Liver (tissue), 9 donors: Measurements from ENCODE around the gene IL1R2. TPM values are rescaled to one million over a fixed set of nuclear protein-coding genes. Genes with fewer than 3 reads are reported as not detected.

Experiments
- DNase-seq: peaks from one replicate; pipeline ENCODE4 v3.0.0-alpha.2; 2017; ENCODE audit warnings: low spot score
- H3K27ac ChIP-seq, 2 donors: one replicate each; pipeline ENCODE4 v1.7.0; 2013; ENCODE audit warnings: inconsistent platforms in 2 of 2, low read length in 2 of 2, control low read depth in 1 of 2, low read depth in 1 of 2, mild to moderate bottlenecking in 1 of 2
- H3K27me3 ChIP-seq, 4 donors: one replicate each; pipeline versions ENCODE4 v1.6.1 to v1.7.0; 2013; ENCODE audit warnings: low read length in 3 of 4, inconsistent platforms in 1 of 4, mild to moderate bottlenecking in 1 of 4, moderate library complexity in 1 of 4; ENCODE audit not compliant: control insufficient read depth in 4 of 4, insufficient read depth in 4 of 4
- H3K36me3 ChIP-seq, 4 donors: one replicate each; pipeline versions ENCODE4 v1.6.1 to v1.7.0; 2013; ENCODE audit warnings: low read length in 3 of 4, mild to moderate bottlenecking in 3 of 4, low read depth in 1 of 4, moderate library complexity in 1 of 4; ENCODE audit not compliant: control insufficient read depth in 4 of 4, insufficient read depth in 3 of 4
- H3K4me1 ChIP-seq, 4 donors: one replicate each; pipeline versions ENCODE4 v1.6.1 to v1.7.0; 2013; ENCODE audit warnings: low read length in 3 of 4, mild to moderate bottlenecking in 3 of 4, moderate library complexity in 1 of 4; ENCODE audit not compliant: control insufficient read depth in 4 of 4, insufficient read depth in 4 of 4
- H3K4me3 ChIP-seq, 3 donors: one replicate each; pipeline versions ENCODE4 v1.6.1 to v1.7.0; 2013; ENCODE audit warnings: low read length in 3 of 3, control low read depth in 1 of 3, low read depth in 1 of 3, mild to moderate bottlenecking in 1 of 3
- H3K9ac ChIP-seq, 2 donors: one replicate each; pipeline ENCODE4 v1.7.0; 2013; ENCODE audit warnings: low read length in 2 of 2, mild to moderate bottlenecking in 2 of 2, moderate library complexity in 2 of 2, control low read depth in 1 of 2, low read depth in 1 of 2
- H3K9me3 ChIP-seq, 4 donors: one replicate each; pipeline versions ENCODE4 v1.6.1 to v1.7.0; 2013; ENCODE audit warnings: low read length in 3 of 4; ENCODE audit not compliant: control insufficient read depth in 4 of 4
- FOXA1 ChIP-seq: IDR thresholded peaks from 2 replicates; pipeline ENCODE4 v1.6.1; 2016; ENCODE audit warnings: antibody characterized with exemption
- FOXA2 ChIP-seq: IDR thresholded peaks from 2 replicates; pipeline ENCODE4 v1.6.1; 2016; ENCODE audit warnings: antibody characterized with exemption
- HNF4A ChIP-seq, 2 donors: conservative IDR thresholded peaks; 2 replicates each; pipeline ENCODE4 v1.6.1; 2016; ENCODE audit warnings: antibody characterized with exemption in 2 of 2, mild to moderate bottlenecking in 2 of 2
- HNF4G ChIP-seq: IDR thresholded peaks from 2 replicates; pipeline ENCODE4 v1.6.1; 2016; ENCODE audit warnings: antibody characterized with exemption
- JUND ChIP-seq, 2 donors: IDR thresholded peaks; 2 replicates each; pipeline ENCODE4 v1.6.1; 2016; ENCODE audit warnings: antibody characterized with exemption in 2 of 2
- NR2F2 ChIP-seq: IDR thresholded peaks from 2 replicates; pipeline ENCODE4 v1.6.1; 2016; ENCODE audit warnings: antibody characterized with exemption
- RAD21 ChIP-seq, 2 donors: IDR thresholded peaks; 2 replicates each; pipeline ENCODE4 v1.6.1; 2016; ENCODE audit warnings: antibody characterized with exemption in 2 of 2, mild to moderate bottlenecking in 2 of 2
- RXRA ChIP-seq, 2 donors: IDR thresholded peaks; 2 replicates each; pipeline ENCODE4 v1.6.1; 2017 to 2018; ENCODE audit warnings: antibody characterized with exemption in 2 of 2, mild to moderate bottlenecking in 1 of 2
- SP1 ChIP-seq: IDR thresholded peaks from 2 replicates; pipeline ENCODE4 v1.6.1; 2018; ENCODE audit warnings: antibody characterized with exemption, mild to moderate bottlenecking
- TAF1 ChIP-seq: conservative IDR thresholded peaks from 2 replicates; pipeline ENCODE4 v1.6.1; 2016; ENCODE audit warnings: antibody characterized with exemption, mild to moderate bottlenecking
- YY1 ChIP-seq: IDR thresholded peaks from 2 replicates; pipeline ENCODE4 v1.6.1; 2016; ENCODE audit warnings: antibody characterized with exemption, mild to moderate bottlenecking
- WGBS: extraction: QIAGEN DNeasy Blood & Tissue Kit; methylation state at CpG from one replicate; pipeline ENCODE4 v1.1.7; 2013; 5-methylcytosine and 5-hydroxymethylcytosine counted together
- polyA plus RNA-seq, 2 donors: library from polyadenylated mRNA; stranded (reverse) in 1 of 2; unstranded in 1 of 2; fragments of 200-250 nt in 1 of 2; fragments of >200 nt in 1 of 2; fragmentation: Nextera tagmentation in 1 of 2; extraction: Ambion mirVana in 1 of 2; gene quantifications; one replicate each; pipeline versions ENCODE4 v1.2.1 to v1.2.3, GENCODE V29; 2013 to 2015
- total RNA-seq, 2 donors: library from RNA; depleted of rRNA; stranded (reverse); fragments of >200 nt; gene quantifications; one replicate each; pipeline ENCODE4 v1.2.3, GENCODE V29; 2014
- TF ChIP-seq, protein P1 (sequence below): IDR thresholded peaks from 2 replicates; pipeline ENCODE4 v1.6.1; 2016; ENCODE audit warnings: antibody characterized with exemption, mild to moderate bottlenecking
- TF ChIP-seq, protein P2 (sequence below): IDR thresholded peaks from 2 replicates; pipeline ENCODE4 v1.6.1; 2016; ENCODE audit warnings: antibody characterized with exemption
- TF ChIP-seq, protein P3 (sequence below): IDR thresholded peaks from 2 replicates; pipeline ENCODE4 v1.6.1; 2016; ENCODE audit warnings: antibody characterized with exemption
- TF ChIP-seq, protein P4 (sequence below): IDR thresholded peaks from 2 replicates; pipeline ENCODE4 v1.6.1; 2016; ENCODE audit warnings: antibody characterized with exemption
- TF ChIP-seq, protein P5 (sequence below): fragments of 150-350 bp; IDR thresholded peaks from 2 replicates; pipeline ENCODE4 v1.5.1; 2017; ENCODE audit warnings: improper control_type of control experiment, low read depth, low read length; ENCODE audit not compliant: missing input control
- donor health status: healthy.
- donor health status: healthy.
- donor health status: healthy.
- donor health status: healthy.
- donor health status: healthy.

IL1R2 gene
- total and polyA plus RNA-seq, 4 donors, result 3.7 to 28.2 (median 7.3) TPM

DNA sequence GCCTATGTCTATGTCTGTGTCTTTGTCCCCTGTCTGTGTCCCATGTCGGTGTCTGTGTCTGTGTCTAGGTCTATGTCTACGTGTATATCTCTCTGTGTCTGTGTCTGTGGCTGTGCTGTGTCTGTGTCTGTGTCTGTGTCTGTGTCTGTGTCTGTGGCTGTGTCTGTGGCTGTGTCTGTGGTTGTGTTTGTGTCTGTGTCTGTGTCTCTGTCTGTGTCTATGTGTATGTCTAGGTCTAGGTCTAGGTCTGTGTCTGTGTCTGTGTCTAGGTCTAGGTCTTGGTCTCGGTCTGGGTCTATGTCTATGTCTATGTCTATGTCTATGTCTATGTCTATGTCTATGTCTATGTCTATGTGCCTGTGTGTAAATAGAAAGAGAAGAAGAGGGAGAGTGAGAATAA is 11.9 kb downstream of the IL1R2 start (continued):
- TF ChIP-seq, protein P1, sequence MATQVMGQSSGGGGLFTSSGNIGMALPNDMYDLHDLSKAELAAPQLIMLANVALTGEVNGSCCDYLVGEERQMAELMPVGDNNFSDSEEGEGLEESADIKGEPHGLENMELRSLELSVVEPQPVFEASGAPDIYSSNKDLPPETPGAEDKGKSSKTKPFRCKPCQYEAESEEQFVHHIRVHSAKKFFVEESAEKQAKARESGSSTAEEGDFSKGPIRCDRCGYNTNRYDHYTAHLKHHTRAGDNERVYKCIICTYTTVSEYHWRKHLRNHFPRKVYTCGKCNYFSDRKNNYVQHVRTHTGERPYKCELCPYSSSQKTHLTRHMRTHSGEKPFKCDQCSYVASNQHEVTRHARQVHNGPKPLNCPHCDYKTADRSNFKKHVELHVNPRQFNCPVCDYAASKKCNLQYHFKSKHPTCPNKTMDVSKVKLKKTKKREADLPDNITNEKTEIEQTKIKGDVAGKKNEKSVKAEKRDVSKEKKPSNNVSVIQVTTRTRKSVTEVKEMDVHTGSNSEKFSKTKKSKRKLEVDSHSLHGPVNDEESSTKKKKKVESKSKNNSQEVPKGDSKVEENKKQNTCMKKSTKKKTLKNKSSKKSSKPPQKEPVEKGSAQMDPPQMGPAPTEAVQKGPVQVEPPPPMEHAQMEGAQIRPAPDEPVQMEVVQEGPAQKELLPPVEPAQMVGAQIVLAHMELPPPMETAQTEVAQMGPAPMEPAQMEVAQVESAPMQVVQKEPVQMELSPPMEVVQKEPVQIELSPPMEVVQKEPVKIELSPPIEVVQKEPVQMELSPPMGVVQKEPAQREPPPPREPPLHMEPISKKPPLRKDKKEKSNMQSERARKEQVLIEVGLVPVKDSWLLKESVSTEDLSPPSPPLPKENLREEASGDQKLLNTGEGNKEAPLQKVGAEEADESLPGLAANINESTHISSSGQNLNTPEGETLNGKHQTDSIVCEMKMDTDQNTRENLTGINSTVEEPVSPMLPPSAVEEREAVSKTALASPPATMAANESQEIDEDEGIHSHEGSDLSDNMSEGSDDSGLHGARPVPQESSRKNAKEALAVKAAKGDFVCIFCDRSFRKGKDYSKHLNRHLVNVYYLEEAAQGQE, result no peak
- no peak for TF ChIP-seq FOXA2

DNA sequence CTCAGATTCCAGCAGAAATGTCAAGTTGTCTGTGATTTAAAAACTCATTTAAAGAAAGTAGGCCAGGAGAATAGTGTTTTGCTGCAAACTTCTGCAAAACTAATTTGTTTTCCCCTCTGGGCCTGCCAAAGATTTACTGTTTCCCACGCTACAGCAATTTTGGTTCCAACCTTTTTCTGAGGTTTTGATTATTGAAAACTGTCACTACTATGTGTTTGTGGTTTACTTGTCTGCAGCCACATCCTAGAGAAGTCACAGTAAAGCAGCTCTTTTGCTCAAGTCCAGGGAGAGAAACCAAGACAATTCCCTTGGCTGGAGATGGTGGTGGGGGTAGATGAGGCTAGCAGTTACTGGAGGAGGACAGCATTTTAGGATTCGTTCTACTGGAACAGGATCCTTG is 12.8 kb downstream of the IL1R2 start:
- peaks cover 0 to 15% (median 8%) of the 10 kb centered on the region in 4 donors for H3K4me1 ChIP-seq
- H3K9me3 ChIP-seq, result no peaks in the 10 kb centered on the region
- H3K36me3 ChIP-seq, result no peaks in the 10 kb centered on the region
- 80% methylated on average over 2 of the region's 2 CpGs for WGBS
- H3K4me3 ChIP-seq, result no peak overlapping the region
- no peak for DNase-seq
- H3K9ac ChIP-seq, result no peak overlapping the region
- no peaks in the 10 kb centered on the region for H3K27me3 ChIP-seq
- TF ChIP-seq, protein P2, sequence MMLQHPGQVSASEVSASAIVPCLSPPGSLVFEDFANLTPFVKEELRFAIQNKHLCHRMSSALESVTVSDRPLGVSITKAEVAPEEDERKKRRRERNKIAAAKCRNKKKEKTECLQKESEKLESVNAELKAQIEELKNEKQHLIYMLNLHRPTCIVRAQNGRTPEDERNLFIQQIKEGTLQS, result no peak
- no peak for TF ChIP-seq HNF4G
- no peak for TF ChIP-seq YY1
- TF ChIP-seq, protein P3, sequence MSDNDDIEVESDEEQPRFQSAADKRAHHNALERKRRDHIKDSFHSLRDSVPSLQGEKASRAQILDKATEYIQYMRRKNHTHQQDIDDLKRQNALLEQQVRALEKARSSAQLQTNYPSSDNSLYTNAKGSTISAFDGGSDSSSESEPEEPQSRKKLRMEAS, result no peak
- no peak for TF ChIP-seq SP1
- no peak for TF ChIP-seq TAF1
- TF ChIP-seq RAD21 (IDR thresholded peaks at IDR 0.05), result no peak
- no peak for TF ChIP-seq NR2F2
- H3K27ac ChIP-seq, result no peak overlapping the region

DNA sequence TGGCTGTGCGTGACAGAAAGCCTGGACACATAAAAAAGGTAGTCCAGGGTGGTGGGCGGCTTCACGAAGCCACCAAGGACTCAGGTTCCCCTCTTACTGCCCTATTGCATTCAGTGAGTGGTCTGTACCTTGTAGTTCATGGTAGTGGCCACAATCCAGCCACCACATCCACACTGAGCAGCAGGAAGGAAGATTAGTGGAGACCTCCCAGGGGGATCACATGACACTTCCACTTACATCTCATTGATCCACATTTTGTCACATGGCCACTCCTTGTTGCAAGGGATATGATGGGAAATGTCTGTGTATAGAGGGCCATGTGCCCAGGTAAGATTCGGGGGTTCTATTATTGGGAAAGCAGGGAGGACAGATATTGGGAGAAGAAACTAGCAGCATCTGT is 13.7 kb downstream of the IL1R2 start:
- WGBS, result 94% methylated on average over 4 of the region's 4 CpGs
- H3K9me3 ChIP-seq, result no peaks in the 10 kb centered on the region
- H3K4me3 ChIP-seq, result no peak overlapping the region
- H3K9ac ChIP-seq, result no peak overlapping the region
- peaks cover 0 to 10% (median 4%) of the 10 kb centered on the region in 4 donors for H3K4me1 ChIP-seq
- H3K36me3 ChIP-seq, result no peaks in the 10 kb centered on the region
- no peak for DNase-seq
- no peak overlapping the region for H3K27ac ChIP-seq
- no peak for TF ChIP-seq RAD21 (IDR thresholded peaks at IDR 0.05)
- TF ChIP-seq, protein P2, result no peak
- TF ChIP-seq TAF1, result no peak
- TF ChIP-seq, protein P4, sequence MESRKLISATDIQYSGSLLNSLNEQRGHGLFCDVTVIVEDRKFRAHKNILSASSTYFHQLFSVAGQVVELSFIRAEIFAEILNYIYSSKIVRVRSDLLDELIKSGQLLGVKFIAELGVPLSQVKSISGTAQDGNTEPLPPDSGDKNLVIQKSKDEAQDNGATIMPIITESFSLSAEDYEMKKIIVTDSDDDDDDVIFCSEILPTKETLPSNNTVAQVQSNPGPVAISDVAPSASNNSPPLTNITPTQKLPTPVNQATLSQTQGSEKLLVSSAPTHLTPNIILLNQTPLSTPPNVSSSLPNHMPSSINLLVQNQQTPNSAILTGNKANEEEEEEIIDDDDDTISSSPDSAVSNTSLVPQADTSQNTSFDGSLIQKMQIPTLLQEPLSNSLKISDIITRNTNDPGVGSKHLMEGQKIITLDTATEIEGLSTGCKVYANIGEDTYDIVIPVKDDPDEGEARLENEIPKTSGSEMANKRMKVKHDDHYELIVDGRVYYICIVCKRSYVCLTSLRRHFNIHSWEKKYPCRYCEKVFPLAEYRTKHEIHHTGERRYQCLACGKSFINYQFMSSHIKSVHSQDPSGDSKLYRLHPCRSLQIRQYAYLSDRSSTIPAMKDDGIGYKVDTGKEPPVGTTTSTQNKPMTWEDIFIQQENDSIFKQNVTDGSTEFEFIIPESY, result no peak
- TF ChIP-seq HNF4A (conservative IDR thresholded peaks at IDR 0.05), result no peak
- TF ChIP-seq FOXA1, result no peak
- TF ChIP-seq, protein P5, sequence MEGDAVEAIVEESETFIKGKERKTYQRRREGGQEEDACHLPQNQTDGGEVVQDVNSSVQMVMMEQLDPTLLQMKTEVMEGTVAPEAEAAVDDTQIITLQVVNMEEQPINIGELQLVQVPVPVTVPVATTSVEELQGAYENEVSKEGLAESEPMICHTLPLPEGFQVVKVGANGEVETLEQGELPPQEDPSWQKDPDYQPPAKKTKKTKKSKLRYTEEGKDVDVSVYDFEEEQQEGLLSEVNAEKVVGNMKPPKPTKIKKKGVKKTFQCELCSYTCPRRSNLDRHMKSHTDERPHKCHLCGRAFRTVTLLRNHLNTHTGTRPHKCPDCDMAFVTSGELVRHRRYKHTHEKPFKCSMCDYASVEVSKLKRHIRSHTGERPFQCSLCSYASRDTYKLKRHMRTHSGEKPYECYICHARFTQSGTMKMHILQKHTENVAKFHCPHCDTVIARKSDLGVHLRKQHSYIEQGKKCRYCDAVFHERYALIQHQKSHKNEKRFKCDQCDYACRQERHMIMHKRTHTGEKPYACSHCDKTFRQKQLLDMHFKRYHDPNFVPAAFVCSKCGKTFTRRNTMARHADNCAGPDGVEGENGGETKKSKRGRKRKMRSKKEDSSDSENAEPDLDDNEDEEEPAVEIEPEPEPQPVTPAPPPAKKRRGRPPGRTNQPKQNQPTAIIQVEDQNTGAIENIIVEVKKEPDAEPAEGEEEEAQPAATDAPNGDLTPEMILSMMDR, result no peak
- no peak for TF ChIP-seq RXRA (IDR thresholded peaks at IDR 0.05)
- TF ChIP-seq, protein P1, result no peak
- no peak for TF ChIP-seq JUND (IDR thresholded peaks at IDR 0.05)
- no peaks in the 10 kb centered on the region for H3K27me3 ChIP-seq
